SU-DHL-6 (cell line): Measurements from ENCODE around the gene SUGP1.

Experiments used
- H2AFZ ChIP-seq: fragments of 200-600 bp; sonication (generic); 2 replicates; pipeline ENCODE4 v1.6.1; 2014; ENCODE audit warnings: low read depth, mild to moderate bottlenecking, moderate library complexity, mixed read lengths, antibody characterized with exemption, low read length; ENCODE audit not compliant: severe bottlenecking
- H3F3A ChIP-seq: fragments of 200-600 bp; shearing (Covaris generic); 2 replicates; pipeline ENCODE4 v1.6.0; 2016; ENCODE audit warnings: antibody characterized with exemption, mild to moderate bottlenecking; ENCODE audit not compliant: insufficient read depth
- H3K27ac ChIP-seq: fragments of 200-600 bp; sonication (generic); 2 replicates; pipeline ENCODE4 v1.5.1; 2016; ENCODE audit warnings: low read depth, mild to moderate bottlenecking, low read length, moderate library complexity, mixed read lengths
- H3K27me3 ChIP-seq: fragments of 200-600 bp; sonication (generic), shearing (Covaris generic); 2 replicates; pipeline ENCODE4 v1.6.0; 2014; ENCODE audit warnings: mild to moderate bottlenecking, low read length
- H3K36me3 ChIP-seq: fragments of 200-600 bp; sonication (generic); 2 replicates; pipeline ENCODE4 v1.6.1; 2014; ENCODE audit warnings: mild to moderate bottlenecking, low read length, mixed read lengths
- H3K4me2 ChIP-seq: fragments of 300-600, 200-600 bp; shearing (Covaris generic), sonication (generic); 2 replicates; pipeline ENCODE4 v1.6.0; 2014; ENCODE audit warnings: low read length, low read depth, mild to moderate bottlenecking; ENCODE audit not compliant: poor library complexity, severe bottlenecking
- H3K4me3 ChIP-seq: fragments of 200-600 bp; sonication (generic); 2 replicates; pipeline ENCODE4 v1.5.1; 2014; ENCODE audit warnings: antibody characterized with exemption, low read length, mild to moderate bottlenecking, mixed read lengths; ENCODE audit not compliant: insufficient read depth, poor library complexity, severe bottlenecking
- H3K79me2 ChIP-seq: fragments of 200-600 bp; sonication (generic); 2 replicates; pipeline ENCODE4 v1.6.1; 2014; ENCODE audit warnings: mild to moderate bottlenecking, low read length, moderate library complexity; ENCODE audit not compliant: insufficient read depth
- H3K9ac ChIP-seq: fragments of 200-600 bp; sonication (generic); 2 replicates; pipeline ENCODE4 v1.7.0; 2014; ENCODE audit warnings: mild to moderate bottlenecking, low read length
- H3K9me2 ChIP-seq: fragments of 200-600 bp; sonication (generic); replicated peaks from 2 replicates; pipeline ENCODE4 v1.6.1; 2014; ENCODE audit warnings: low read length; ENCODE audit not compliant: insufficient read depth
- H3K9me3 ChIP-seq: fragments of 200-600 bp; sonication (generic); 2 replicates; pipeline ENCODE4 v1.6.1; 2014; ENCODE audit warnings: low read length, mixed read lengths; ENCODE audit not compliant: insufficient read depth
- H4K20me1 ChIP-seq: fragments of 200-600 bp; sonication (generic); 2 replicates; pipeline ENCODE4 v1.6.1; 2014; ENCODE audit warnings: low read depth, mild to moderate bottlenecking, antibody characterized with exemption, low read length, moderate library complexity, mixed read lengths
- CTCF ChIP-seq: fragments of 200-600 bp; sonication (generic); IDR thresholded peaks from one replicate; pipeline ENCODE4 v1.5.1; 2017; ENCODE audit warnings: antibody characterized with exemption, mild to moderate bottlenecking, low read length, moderate library complexity; ENCODE audit not compliant: insufficient read depth, poor library complexity, severe bottlenecking
- EZH2phosphoT487 ChIP-seq: fragments of 200-600 bp; sonication (generic), shearing (Covaris generic); conservative IDR thresholded peaks from 2 replicates; pipeline ENCODE4 v1.6.1; 2018; ENCODE audit warnings: mild to moderate bottlenecking, antibody characterized with exemption, low read length, moderate library complexity, mixed read lengths

Gene SUGP1

GRCh38 chr19:19334063-19334988 lies 14.0 kb upstream of the SUGP1 start:
- Histone ChIP-seq H3K9ac (no peak overlapping the region), H3K27me3 (no peaks in the 10 kb centered on the region)

GRCh38 chr19:19329126-19329525 lies 8.8 kb upstream of the SUGP1 start:
- Histone ChIP-seq H3K9ac (no peak overlapping the region), H3K36me3 (peaks cover 7% of the 10 kb centered on the region)

More at GRCh38 chr19:19334063-19334988, 14.0 kb upstream of the SUGP1 start:
- no peak overlapping the region for H2AFZ ChIP-seq
- no peaks in the 10 kb centered on the region for H3K9me3 ChIP-seq
- no peak overlapping the region for H3K27ac ChIP-seq
- no peaks in the 10 kb centered on the region; the same call in 1 of the 2 replicates for H3K36me3 ChIP-seq
- no peak overlapping the region for H3K4me3 ChIP-seq
- TF ChIP-seq EZH2phosphoT487 (no peak), CTCF (no peak)
- H4K20me1 ChIP-seq, result no peaks in the 10 kb centered on the region
- H3F3A ChIP-seq, result no peaks in the 10 kb centered on the region
- H3K79me2 ChIP-seq, result peaks cover 37% of the 10 kb centered on the region
- no peaks in the 10 kb centered on the region for H3K9me2 ChIP-seq
- no peak overlapping the region for H3K4me2 ChIP-seq

GRCh38 chr19:19327672-19328071 lies 7.4 kb upstream of the SUGP1 start:
- no peaks in the 10 kb centered on the region for H3K27me3 ChIP-seq
- H3K4me2 ChIP-seq, result no peak overlapping the region
- no peaks in the 10 kb centered on the region for H3F3A ChIP-seq
- H3K36me3 ChIP-seq, result peaks cover 7% of the 10 kb centered on the region
- no peak overlapping the region for H3K9ac ChIP-seq
- no peak for TF ChIP-seq CTCF
- TF ChIP-seq EZH2phosphoT487, result no peak
- peaks cover 68% of the 10 kb centered on the region for H3K79me2 ChIP-seq
- H3K9me3 ChIP-seq, result no peaks in the 10 kb centered on the region
- no peaks in the 10 kb centered on the region for H3K9me2 ChIP-seq
- H3K4me3 ChIP-seq, result no peak overlapping the region
- H3K27ac ChIP-seq, result no peak overlapping the region
- H4K20me1 ChIP-seq, result no peaks in the 10 kb centered on the region
- no peak overlapping the region for H2AFZ ChIP-seq

More at GRCh38 chr19:19329126-19329525, 8.8 kb upstream of the SUGP1 start:
- H2AFZ ChIP-seq, result no peak overlapping the region
- H4K20me1 ChIP-seq, result no peaks in the 10 kb centered on the region
- TF ChIP-seq CTCF (no peak), EZH2phosphoT487 (no peak)
- no peak overlapping the region for H3K4me3 ChIP-seq
- H3K4me2 ChIP-seq, result no peak overlapping the region
- H3F3A ChIP-seq, result no peaks in the 10 kb centered on the region
- H3K9me3 ChIP-seq, result no peaks in the 10 kb centered on the region
- H3K9me2 ChIP-seq, result no peaks in the 10 kb centered on the region
- no peaks in the 10 kb centered on the region for H3K27me3 ChIP-seq
- peaks cover 61% of the 10 kb centered on the region for H3K79me2 ChIP-seq
- H3K27ac ChIP-seq, result no peak overlapping the region
